ENCODE data around the gene SDK2. TPM values are rescaled to one million over a fixed set of nuclear protein-coding genes. Genes with fewer than 3 reads are reported as not detected.

SDK2 gene
- polyA plus RNA-seq, 1 of the 3 experiments (the other 2 are of a cell fraction): 0.02 TPM

GRCh38 chr17:73365301-73365874, 278.9 kb downstream of the SDK2 start:
- DNase-seq: no peak

GRCh38 chr17:73364155-73364522, 280.1 kb downstream of the SDK2 start:
- no peak for DNase-seq
- H3K9me3 ChIP-seq: no peaks in the 10 kb centered on the region
- H3K9me2 ChIP-seq: no peaks in the 10 kb centered on the region
- H3K4me3 ChIP-seq (ENCODE audit: low read depth in 2 of 2, low read length in 1 of 2): no peak overlapping the region
- ChIA-PET POLR2A (no interaction called here), CTCF (interaction anchor here (0.9 to 20.6 kb wide), 6 partner anchors 9 to 637 kb away, joined by 3 to 691 read pairs (median 6); partner anchors contain the start of genes CDC42EP4 and CPSF4L)
- no peak overlapping the region for H2AFZ ChIP-seq (ENCODE audit: low read depth)
- H3K27ac ChIP-seq (ENCODE audit: low read depth in 2 of 2, low read length in 1 of 2): no peak overlapping the region
- H3K36me3 ChIP-seq (replicated peaks in 1 of 2; ENCODE audit: control insufficient read depth in 1 of 2, insufficient read depth in 2 of 2, low read length in 1 of 2): no peaks in the 10 kb centered on the region
- no peaks in the 10 kb centered on the region for H3K79me2 ChIP-seq (ENCODE audit: insufficient read depth)
- H3K27me3 ChIP-seq (ENCODE audit: insufficient read depth): 0 out of 2 replicates have a peak, but pooled peaks cover 7% of the 10 kb centered on the region
- no peak overlapping the region for H3K9ac ChIP-seq
- H3K4me2 ChIP-seq: no peak overlapping the region
- no peaks in the 10 kb centered on the region for H3F3A ChIP-seq (replicated peaks; ENCODE audit: insufficient read depth)
- H3K4me1 ChIP-seq (ENCODE audit: control insufficient read depth in 1 of 2, insufficient read depth in 2 of 2, low read depth in 1 of 2, low read length in 1 of 2): peaks cover 0 to 25% of the 10 kb centered on the region in 2 experiments; a peak in 1 of 4 replicates
- 73% methylated on average over 4 of the region's 4 CpGs for WGBS (ENCODE audit: low lambda C conversion rate)
- H4K20me1 ChIP-seq (ENCODE audit: insufficient read depth): no peaks in the 10 kb centered on the region
- TF ChIP-seq, protein P1, sequence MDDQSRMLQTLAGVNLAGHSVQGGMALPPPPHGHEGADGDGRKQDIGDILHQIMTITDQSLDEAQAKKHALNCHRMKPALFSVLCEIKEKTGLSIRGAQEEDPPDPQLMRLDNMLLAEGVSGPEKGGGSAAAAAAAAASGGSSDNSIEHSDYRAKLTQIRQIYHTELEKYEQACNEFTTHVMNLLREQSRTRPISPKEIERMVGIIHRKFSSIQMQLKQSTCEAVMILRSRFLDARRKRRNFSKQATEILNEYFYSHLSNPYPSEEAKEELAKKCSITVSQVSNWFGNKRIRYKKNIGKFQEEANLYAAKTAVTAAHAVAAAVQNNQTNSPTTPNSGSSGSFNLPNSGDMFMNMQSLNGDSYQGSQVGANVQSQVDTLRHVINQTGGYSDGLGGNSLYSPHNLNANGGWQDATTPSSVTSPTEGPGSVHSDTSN (IDR thresholded peaks at IDR 0.05): no peak
- TF ChIP-seq CHD2 (IDR thresholded peaks at IDR 0.05; ENCODE audit: low read length, partially characterized antibody) (no peak), EZH2phosphoT487 (IDR thresholded peaks at IDR 0.05; ENCODE audit: borderline replicate concordance, low read depth) (no peak), ZBTB33 (IDR thresholded peaks at IDR 0.05; ENCODE audit: borderline replicate concordance, low read depth) (no peak), RCOR1 (IDR thresholded peaks at IDR 0.05; ENCODE audit: low read length) (no peak), TAF1 (IDR thresholded peaks at IDR 0.05; ENCODE audit: borderline replicate concordance, low read depth, low read length) (no peak), FOXM1 (IDR thresholded peaks at IDR 0.05; ENCODE audit: low read depth) (no peak), FOXJ3 (CRISPR knock-in tag; IDR thresholded peaks at IDR 0.05) (no peak), RFX5 (IDR thresholded peaks at IDR 0.05; ENCODE audit: low read length) (no peak), RXRA (IDR thresholded peaks at IDR 0.05; ENCODE audit: borderline replicate concordance, low read depth) (no peak), MEF2A (IDR thresholded peaks at IDR 0.05; ENCODE audit: borderline replicate concordance, low read depth) (no peak)

More at GRCh38 chr17:73365301-73365874, 278.9 kb downstream of the SDK2 start:
- Histone ChIP-seq H3K4me2 (no peak overlapping the region), H3K36me3 (replicated peaks in 1 of 2; ENCODE audit: control insufficient read depth in 1 of 2, insufficient read depth in 2 of 2, low read length in 1 of 2) (no peaks in the 10 kb centered on the region), H3K79me2 (ENCODE audit: insufficient read depth) (no peaks in the 10 kb centered on the region), H3K4me3 (ENCODE audit: low read depth in 2 of 2, low read length in 1 of 2) (no peak overlapping the region), H4K20me1 (ENCODE audit: insufficient read depth) (no peaks in the 10 kb centered on the region), H2AFZ (ENCODE audit: low read depth) (no peak overlapping the region), H3K9ac (no peak overlapping the region), H3K27me3 (ENCODE audit: insufficient read depth) (0 out of 2 replicates have a peak, but pooled peaks cover 7% of the 10 kb centered on the region), H3K4me1 (ENCODE audit: control insufficient read depth in 1 of 2, insufficient read depth in 2 of 2, low read depth in 1 of 2, low read length in 1 of 2) (peaks cover 0 to 19% of the 10 kb centered on the region in 2 experiments; a peak in 1 of 4 replicates), H3F3A (replicated peaks; ENCODE audit: insufficient read depth) (no peaks in the 10 kb centered on the region), H3K27ac (ENCODE audit: low read depth in 2 of 2, low read length in 1 of 2) (no peak overlapping the region), H3K9me2 (no peaks in the 10 kb centered on the region), H3K9me3 (no peaks in the 10 kb centered on the region)
- POLR2A ChIA-PET: no interaction called here
- 83% methylated on average over 20 of the region's 20 CpGs for WGBS (ENCODE audit: low lambda C conversion rate)
- CTCF ChIA-PET: interaction anchor here (1.3 to 20.6 kb wide), 8 partner anchors 8 to 638 kb away, joined by 3 to 691 read pairs (median 7); partner anchors contain the start of genes CDC42EP4 and CPSF4L
- TF ChIP-seq RFX5 (IDR thresholded peaks at IDR 0.05; ENCODE audit: low read length): no peak
- TF ChIP-seq, protein P1 (IDR thresholded peaks at IDR 0.05): no peak
- no peak for TF ChIP-seq SMC3 (IDR thresholded peaks at IDR 0.05; ENCODE audit: low read depth, low read length)
- no peak for TF ChIP-seq RAD21 (IDR thresholded peaks at IDR 0.05; ENCODE audit: low read length)
- TF ChIP-seq, protein P2, sequence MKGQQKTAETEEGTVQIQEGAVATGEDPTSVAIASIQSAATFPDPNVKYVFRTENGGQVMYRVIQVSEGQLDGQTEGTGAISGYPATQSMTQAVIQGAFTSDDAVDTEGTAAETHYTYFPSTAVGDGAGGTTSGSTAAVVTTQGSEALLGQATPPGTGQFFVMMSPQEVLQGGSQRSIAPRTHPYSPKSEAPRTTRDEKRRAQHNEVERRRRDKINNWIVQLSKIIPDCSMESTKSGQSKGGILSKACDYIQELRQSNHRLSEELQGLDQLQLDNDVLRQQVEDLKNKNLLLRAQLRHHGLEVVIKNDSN (IDR thresholded peaks at IDR 0.05; ENCODE audit: borderline replicate concordance, low read depth): no peak
- TF ChIP-seq YY1 (IDR thresholded peaks at IDR 0.05; ENCODE audit: low read depth): no peak
- TF ChIP-seq GABPA (IDR thresholded peaks at IDR 0.05; ENCODE audit: low read depth): no peak
- TF ChIP-seq, protein P3, sequence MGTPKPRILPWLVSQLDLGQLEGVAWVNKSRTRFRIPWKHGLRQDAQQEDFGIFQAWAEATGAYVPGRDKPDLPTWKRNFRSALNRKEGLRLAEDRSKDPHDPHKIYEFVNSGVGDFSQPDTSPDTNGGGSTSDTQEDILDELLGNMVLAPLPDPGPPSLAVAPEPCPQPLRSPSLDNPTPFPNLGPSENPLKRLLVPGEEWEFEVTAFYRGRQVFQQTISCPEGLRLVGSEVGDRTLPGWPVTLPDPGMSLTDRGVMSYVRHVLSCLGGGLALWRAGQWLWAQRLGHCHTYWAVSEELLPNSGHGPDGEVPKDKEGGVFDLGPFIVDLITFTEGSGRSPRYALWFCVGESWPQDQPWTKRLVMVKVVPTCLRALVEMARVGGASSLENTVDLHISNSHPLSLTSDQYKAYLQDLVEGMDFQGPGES (IDR thresholded peaks at IDR 0.05; ENCODE audit: low read depth, low read length): no peak
- no peak for TF ChIP-seq CHD2 (IDR thresholded peaks at IDR 0.05; ENCODE audit: low read length, partially characterized antibody)
- no peak for TF ChIP-seq TAF1 (IDR thresholded peaks at IDR 0.05; ENCODE audit: borderline replicate concordance, low read depth, low read length)
- TF ChIP-seq EP300 (IDR thresholded peaks at IDR 0.05; ENCODE audit: borderline replicate concordance in 1 of 2, low read depth in 1 of 2, low read length in 1 of 2): no peak
- no peak for TF ChIP-seq JUND (IDR thresholded peaks at IDR 0.05)
- no peak for TF ChIP-seq ELF1 (IDR thresholded peaks at IDR 0.05)
- no peak for TF ChIP-seq NFIC (IDR thresholded peaks at IDR 0.05; ENCODE audit: borderline replicate concordance)
- no peak for TF ChIP-seq EZH2phosphoT487 (IDR thresholded peaks at IDR 0.05; ENCODE audit: borderline replicate concordance, low read depth)
- TF ChIP-seq FOSL2 (IDR thresholded peaks at IDR 0.05; ENCODE audit: borderline replicate concordance, low read depth): no peak
- no peak for TF ChIP-seq TEAD4 (IDR thresholded peaks at IDR 0.05; ENCODE audit: borderline replicate concordance, insufficient read depth)
- TF ChIP-seq RCOR1 (IDR thresholded peaks at IDR 0.05; ENCODE audit: low read length): no peak
- TF ChIP-seq GATA2 (CRISPR knock-in tag; IDR thresholded peaks at IDR 0.05): no peak
